ENCODE measurements around the gene THAP11. TPM values are rescaled to one million over a fixed set of nuclear protein-coding genes. Genes with fewer than 3 reads are reported as not detected.

Gene THAP11
- total and polyA plus RNA-seq, 2 of the 13 experiments (the other 11 are each of a cell fraction or from before 2014, with no cell fraction given) = 44.2 to 53.4 TPM

DNA sequence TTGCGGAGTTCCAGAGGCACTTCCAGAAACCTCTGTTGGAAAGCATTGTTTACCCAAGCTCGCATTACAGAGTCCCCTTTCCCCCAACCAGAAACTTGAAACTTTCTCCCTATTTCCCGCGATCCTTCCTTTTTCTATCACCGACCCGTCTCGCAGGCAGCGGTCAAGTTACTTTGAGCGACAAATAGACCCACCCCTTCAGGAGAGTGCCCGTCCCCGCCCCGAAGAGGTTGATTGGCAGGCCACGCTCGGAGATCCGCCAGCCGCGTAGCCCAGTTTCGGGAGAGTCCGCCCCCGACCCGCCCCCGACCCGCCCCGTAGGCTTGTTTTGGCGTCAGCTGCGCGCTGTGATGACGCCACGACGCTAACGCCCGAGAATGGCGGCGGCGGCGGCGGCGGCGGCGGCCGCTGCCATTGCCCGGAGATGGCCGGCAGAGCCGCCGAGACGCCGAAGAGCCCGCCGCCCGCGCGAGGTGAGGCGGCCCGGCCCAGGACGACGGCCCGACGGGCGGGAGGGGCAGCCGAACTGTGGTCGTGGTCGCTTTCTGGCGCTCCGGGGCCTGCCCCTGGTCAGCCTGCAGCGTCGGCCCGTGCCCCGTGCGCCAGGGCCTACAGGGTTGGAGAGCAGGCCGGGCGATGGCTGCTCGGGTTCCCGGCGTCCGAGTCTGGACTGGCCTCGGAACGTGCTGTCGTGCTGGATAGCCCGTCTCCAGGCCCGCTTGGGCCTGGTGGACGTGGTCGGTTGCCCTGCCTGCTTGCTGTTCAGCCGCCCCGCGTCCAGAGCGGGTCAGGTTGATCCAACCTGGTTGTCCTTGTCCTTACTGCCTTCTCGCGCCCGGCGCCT, 51.0 kb downstream of the THAP11 start, which contains the start of gene PSKH1 (continued):
- TF ChIP-seq HOMEZ (CRISPR knock-in tag; IDR thresholded peaks at IDR 0.05; ENCODE audit: low read depth) (no peak), ZNF644 (CRISPR knock-in tag; IDR thresholded peaks at IDR 0.05; ENCODE audit: low read depth) (no peak), ZNF225 (CRISPR knock-in tag; IDR thresholded peaks at IDR 0.05) (0 out of 2 replicates have a peak, but pooled peaks have one; percentile 84), ARHGAP35 (CRISPR knock-in tag; IDR thresholded peaks at IDR 0.05; ENCODE audit: borderline replicate concordance) (peak; percentile 79; the same call in 1 of the 2 replicates), MIER2 (CRISPR knock-in tag; IDR thresholded peaks at IDR 0.05) (no peak), THAP7 (CRISPR knock-in tag; IDR thresholded peaks at IDR 0.05) (no peak), ZNF772 (CRISPR knock-in tag; IDR thresholded peaks at IDR 0.05) (no peak; the same call in 1 of the 2 replicates), TBX3 (IDR thresholded peaks at IDR 0.05; ENCODE audit: borderline replicate concordance) (no peak), ZNF318 (CRISPR knock-in tag; IDR thresholded peaks at IDR 0.05) (peak; percentile 54; the same call in 1 of the 2 replicates), ZNF768 (CRISPR knock-in tag; IDR thresholded peaks at IDR 0.05) (peak; percentile 69; the same call in 1 of the 2 replicates), JARID2 (CRISPR knock-in tag; IDR thresholded peaks at IDR 0.05; ENCODE audit: insufficient replicate concordance) (peak; percentile 81), ARNT2 (CRISPR knock-in tag; IDR thresholded peaks at IDR 0.05; ENCODE audit: low read depth) (peak; percentile 86; the same call in 1 of the 2 replicates), ZNF256 (CRISPR knock-in tag; conservative IDR thresholded peaks at IDR 0.05) (peak; percentile 70), PAF1 (CRISPR knock-in tag; IDR thresholded peaks at IDR 0.05) (no peak), TSC22D2 (CRISPR knock-in tag; IDR thresholded peaks at IDR 0.05; ENCODE audit: borderline replicate concordance) (no peak), ZNF737 (CRISPR knock-in tag; IDR thresholded peaks at IDR 0.05; ENCODE audit: borderline replicate concordance) (no peak), RARG (CRISPR knock-in tag; IDR thresholded peaks at IDR 0.05; ENCODE audit: low read depth) (no peak)

Measured in HepG2 (cell line).